Measurements from ENCODE around the gene ECEL1. TPM values are rescaled to one million over a fixed set of nuclear protein-coding genes. Genes with fewer than 3 reads are reported as not detected.

The ECEL1 gene, protein sequence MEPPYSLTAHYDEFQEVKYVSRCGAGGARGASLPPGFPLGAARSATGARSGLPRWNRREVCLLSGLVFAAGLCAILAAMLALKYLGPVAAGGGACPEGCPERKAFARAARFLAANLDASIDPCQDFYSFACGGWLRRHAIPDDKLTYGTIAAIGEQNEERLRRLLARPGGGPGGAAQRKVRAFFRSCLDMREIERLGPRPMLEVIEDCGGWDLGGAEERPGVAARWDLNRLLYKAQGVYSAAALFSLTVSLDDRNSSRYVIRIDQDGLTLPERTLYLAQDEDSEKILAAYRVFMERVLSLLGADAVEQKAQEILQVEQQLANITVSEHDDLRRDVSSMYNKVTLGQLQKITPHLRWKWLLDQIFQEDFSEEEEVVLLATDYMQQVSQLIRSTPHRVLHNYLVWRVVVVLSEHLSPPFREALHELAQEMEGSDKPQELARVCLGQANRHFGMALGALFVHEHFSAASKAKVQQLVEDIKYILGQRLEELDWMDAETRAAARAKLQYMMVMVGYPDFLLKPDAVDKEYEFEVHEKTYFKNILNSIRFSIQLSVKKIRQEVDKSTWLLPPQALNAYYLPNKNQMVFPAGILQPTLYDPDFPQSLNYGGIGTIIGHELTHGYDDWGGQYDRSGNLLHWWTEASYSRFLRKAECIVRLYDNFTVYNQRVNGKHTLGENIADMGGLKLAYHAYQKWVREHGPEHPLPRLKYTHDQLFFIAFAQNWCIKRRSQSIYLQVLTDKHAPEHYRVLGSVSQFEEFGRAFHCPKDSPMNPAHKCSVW
- 1 to 10 TPM in 1 of 6 experiments, under 1 TPM in 3, not detected in 2; 0.22 to 1.3 (median 0.83) TPM for total RNA-seq
- long read RNA-seq = 0 reads

DNA sequence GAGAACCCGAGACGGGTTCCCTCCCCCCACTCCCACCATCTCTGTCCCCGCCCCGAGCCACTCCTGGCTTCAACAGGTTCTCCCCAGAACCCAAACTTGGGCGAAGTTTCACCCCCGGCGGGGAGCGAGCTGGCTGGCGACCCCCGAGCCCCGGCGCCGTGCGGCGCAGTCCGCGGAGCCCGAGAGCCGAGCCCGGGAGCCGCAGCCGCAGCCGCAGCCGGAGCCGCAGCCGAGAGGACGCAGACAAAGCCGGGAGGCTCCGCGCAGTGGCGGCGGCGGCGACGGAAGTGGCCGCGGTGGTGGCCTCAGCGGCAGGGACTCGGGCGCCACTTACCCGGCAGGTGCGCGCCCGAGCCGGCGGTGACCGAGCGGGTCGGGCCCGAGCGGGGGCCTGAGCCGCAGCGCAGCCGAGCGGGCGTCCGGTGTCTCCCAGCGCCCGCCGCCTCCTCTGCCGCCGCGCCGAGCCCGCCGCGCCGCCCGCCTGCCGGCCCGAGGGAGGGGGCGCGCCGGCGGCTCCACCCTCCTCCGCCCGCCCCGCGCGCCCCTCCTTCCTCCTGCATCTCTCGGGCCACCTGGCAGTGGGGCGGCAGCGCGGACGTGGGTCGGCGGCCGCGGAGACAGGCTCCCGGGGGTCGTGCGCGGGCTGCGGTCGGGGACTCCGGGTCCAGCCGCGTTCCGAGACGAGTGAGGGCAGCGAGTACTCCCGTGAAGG lies at the start of gene ECEL1:
TSS of gene ECEL1 (minus strand) at position 450 of the 712 bp plus-strand sequence. CDS start 1,181 bp downstream, outside the sequence.
- TF ChIP-seq POLR2A (IDR thresholded peaks at IDR 0.05) = no peak
- TF ChIP-seq, protein P1, sequence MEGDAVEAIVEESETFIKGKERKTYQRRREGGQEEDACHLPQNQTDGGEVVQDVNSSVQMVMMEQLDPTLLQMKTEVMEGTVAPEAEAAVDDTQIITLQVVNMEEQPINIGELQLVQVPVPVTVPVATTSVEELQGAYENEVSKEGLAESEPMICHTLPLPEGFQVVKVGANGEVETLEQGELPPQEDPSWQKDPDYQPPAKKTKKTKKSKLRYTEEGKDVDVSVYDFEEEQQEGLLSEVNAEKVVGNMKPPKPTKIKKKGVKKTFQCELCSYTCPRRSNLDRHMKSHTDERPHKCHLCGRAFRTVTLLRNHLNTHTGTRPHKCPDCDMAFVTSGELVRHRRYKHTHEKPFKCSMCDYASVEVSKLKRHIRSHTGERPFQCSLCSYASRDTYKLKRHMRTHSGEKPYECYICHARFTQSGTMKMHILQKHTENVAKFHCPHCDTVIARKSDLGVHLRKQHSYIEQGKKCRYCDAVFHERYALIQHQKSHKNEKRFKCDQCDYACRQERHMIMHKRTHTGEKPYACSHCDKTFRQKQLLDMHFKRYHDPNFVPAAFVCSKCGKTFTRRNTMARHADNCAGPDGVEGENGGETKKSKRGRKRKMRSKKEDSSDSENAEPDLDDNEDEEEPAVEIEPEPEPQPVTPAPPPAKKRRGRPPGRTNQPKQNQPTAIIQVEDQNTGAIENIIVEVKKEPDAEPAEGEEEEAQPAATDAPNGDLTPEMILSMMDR (IDR thresholded peaks at IDR 0.05) = no peak
- 2% methylated on average over 24 of the region's 102 CpGs for WGBS (ENCODE audit: insufficient coverage, low coverage, low lambda C conversion rate, missing lambda C conversion rate)
- Histone ChIP-seq H3K36me3 (no peaks in the 10 kb centered on the region), H3K9me3 (no peaks in the 10 kb centered on the region), H3K27ac (no peak within 1 kb of the TSS), H3K4me1 (peaks cover 0 to 8% (median 0%) of the 10 kb centered on the region in 4 donors), H3K4me3 (no peak within 1 kb of the TSS), H3K27me3 (peaks cover 0 to 16% of the 10 kb centered on the region in 2 donors)
- ATAC-seq (no peak), DNase-seq (peak in 1 of 3 donors; percentile 21)
- intact Hi-C loops (cut with DNase I) = no loop called here

DNA sequence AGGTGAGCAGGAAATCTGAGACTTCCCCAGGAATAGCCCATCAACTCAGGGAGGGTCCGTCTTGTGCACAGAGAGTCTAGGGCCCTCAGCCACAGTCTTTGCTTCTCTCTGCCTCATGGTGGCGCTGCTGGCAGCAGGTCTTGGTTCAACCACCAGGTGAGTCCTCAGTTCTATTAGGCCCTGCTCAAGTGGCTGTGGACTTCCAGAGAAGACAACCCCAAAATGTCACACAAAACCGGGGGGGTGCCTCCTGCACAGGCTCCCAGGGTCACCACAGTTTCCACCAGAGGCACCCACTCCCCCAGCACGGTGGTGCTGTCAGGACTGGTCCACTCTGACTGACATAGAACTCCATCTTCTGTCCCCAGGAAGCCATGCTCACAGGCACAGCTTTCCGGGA lies 49.4 kb upstream of the ECEL1 start:
- no CpG with 5 or more reads among the region's 5 CpGs for WGBS (ENCODE audit: insufficient coverage, low coverage, low lambda C conversion rate, missing lambda C conversion rate)

DNA sequence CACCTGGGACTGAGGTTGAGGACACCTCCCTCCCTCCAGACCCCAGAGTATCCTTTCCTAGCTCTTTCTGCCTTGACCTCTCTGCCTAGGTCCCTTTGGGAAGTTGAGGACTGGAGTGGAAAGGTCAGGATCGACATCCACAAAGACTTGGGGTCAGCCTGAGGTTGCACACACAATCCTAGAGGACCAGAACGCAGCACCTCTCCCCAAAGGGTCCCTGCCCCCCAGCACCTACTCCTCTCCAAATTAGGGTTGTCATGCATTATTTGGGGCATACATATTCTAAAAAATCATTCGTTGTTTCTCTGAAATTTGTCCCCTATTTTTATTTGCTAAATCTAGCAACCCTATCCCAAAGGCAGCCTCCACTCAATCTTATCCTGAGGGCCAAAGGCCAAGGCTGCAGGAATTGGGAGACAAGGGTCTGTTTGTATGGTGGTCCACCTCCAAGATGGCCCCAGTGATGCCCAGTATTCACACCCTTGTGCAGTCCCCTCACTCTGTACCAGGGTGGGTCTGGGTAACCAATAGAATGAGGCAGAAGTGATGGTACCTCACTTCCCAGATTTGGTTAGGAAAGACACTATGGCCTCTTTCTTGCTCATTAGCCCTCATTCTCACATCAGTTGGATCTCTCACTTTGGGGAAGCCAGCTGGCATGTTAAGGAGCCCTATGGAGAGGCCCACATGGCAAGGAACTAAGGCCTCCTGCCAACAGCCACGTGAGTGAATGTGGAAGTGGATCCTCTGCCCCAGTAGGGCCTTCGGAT lies 48.3 kb upstream of the ECEL1 start:
- H3K27me3 ChIP-seq = no peaks in the 10 kb centered on the region
- DNase-seq = peak in 1 of 3 donors; percentile 19
- intact Hi-C loops (cut with DNase I) = no loop called here

More for the DNA sequence above, 49.4 kb upstream of the ECEL1 start:
- DNase-seq (peak in 1 of 3 donors; percentile 54), ATAC-seq (peak in 2 of 4 donors; percentile 18 to 23)
- Histone ChIP-seq H3K4me1 (no peaks in the 10 kb centered on the region), H3K27me3 (no peaks in the 10 kb centered on the region), H3K9me3 (no peaks in the 10 kb centered on the region), H3K4me3 (no peak overlapping the region), H3K36me3 (no peaks in the 10 kb centered on the region), H3K27ac (no peak overlapping the region)
- intact Hi-C loops (cut with DNase I) = no loop called here
- TF ChIP-seq, protein P1 (IDR thresholded peaks at IDR 0.05) = peak in 3 of 4 donors; percentile 8 to 24 (median 17)
- no peak for TF ChIP-seq POLR2A (IDR thresholded peaks at IDR 0.05)

More for the DNA sequence above, 48.3 kb upstream of the ECEL1 start:
- no peak for ATAC-seq
- TF ChIP-seq POLR2A (IDR thresholded peaks at IDR 0.05) = no peak
- TF ChIP-seq, protein P1 (IDR thresholded peaks at IDR 0.05) = no peak
- Histone ChIP-seq H3K36me3 (no peaks in the 10 kb centered on the region), H3K9me3 (no peaks in the 10 kb centered on the region), H3K4me3 (no peak overlapping the region), H3K4me1 (no peaks in the 10 kb centered on the region), H3K27ac (no peak overlapping the region)
- WGBS (ENCODE audit: insufficient coverage, low coverage, low lambda C conversion rate, missing lambda C conversion rate) = 50% methylated on average over 1 of the region's 5 CpGs

All from right lobe of liver (tissue), 6 donors.